H1 (cell line): ENCODE measurements around the gene MEX3B. TPM values are rescaled to one million over a fixed set of nuclear protein-coding genes. Genes with fewer than 3 reads are reported as not detected.
A peak's percentile ranks its signal among the peaks of the same experiment; 100 is the strongest.
"Not testable (repeated sequence)": the region's sequence is repeated elsewhere in the genome, so short reads cannot be mapped to it uniquely, and the experiment has no call there.

Source experiments
- CTCF ChIA-PET: fragments of 300-600 bp; sonication (Branson Sonifier 250); formaldehyde crosslinking; loops from one replicate; lab custom pipeline; 2021; ENCODE audit not compliant: partially characterized antibody; lab: Charles Lee
- POLR2A ChIA-PET: fragments of 300-600 bp; sonication (Branson Sonifier 250); formaldehyde crosslinking; loops from one replicate; lab custom pipeline; 2021; ENCODE audit warnings: inconsistent platforms; ENCODE audit not compliant: partially characterized antibody; lab: Charles Lee
- DNase-seq, 2 experiments: peaks; one replicate each; pipeline versions ENCODE4 v3.0.0 to v3.0.0-alpha.2; 2010 to 2022; ENCODE audit warnings: low spot score in 2 of 2, low read depth in 1 of 2, mixed read lengths in 1 of 2
- FAIRE-seq: peaks from 2 replicates; lab custom pipeline; 2011; peaks lifted over from hg19 to GRCh38; lab: Jason Lieb, UNC
- H2AFZ ChIP-seq: 2 replicates; pipeline ENCODE4 v1.8.1; 2012; ENCODE audit warnings: low read length, inconsistent platforms
- H2AK5ac ChIP-seq: 2 replicates; pipeline ENCODE4 v1.6.1; 2013; ENCODE audit warnings: low read depth, low read length
- H2BK120ac ChIP-seq: replicated peaks from 2 replicates; pipeline ENCODE3; 2013; ENCODE audit warnings: low read depth, low read length, inconsistent platforms
- H2BK12ac ChIP-seq: 2 replicates; pipeline ENCODE4 v1.6.1; 2013; ENCODE audit warnings: low read depth, low read length
- H2BK15ac ChIP-seq: 2 replicates; pipeline ENCODE4 v1.6.1; 2013; ENCODE audit warnings: low read length
- H2BK20ac ChIP-seq: 2 replicates; pipeline ENCODE4 v1.6.1; 2013; ENCODE audit warnings: low read length
- H2BK5ac ChIP-seq: 2 replicates; pipeline ENCODE4 v1.6.1; 2013; ENCODE audit warnings: low read depth, low read length
- H3K14ac ChIP-seq: 2 replicates; pipeline ENCODE4 v1.6.1; 2013; ENCODE audit warnings: inconsistent platforms; ENCODE audit not compliant: insufficient read length
- H3K18ac ChIP-seq: 2 replicates; pipeline ENCODE4 v1.6.1; 2013; ENCODE audit warnings: low read length; ENCODE audit errors: extremely low read depth
- H3K23ac ChIP-seq: 2 replicates; pipeline ENCODE4 v1.6.1; 2013; ENCODE audit warnings: inconsistent platforms; ENCODE audit not compliant: insufficient read length
- H3K23me2 ChIP-seq: 2 replicates; pipeline ENCODE4 v1.6.1; 2013; ENCODE audit warnings: low read depth, low read length
- H3K27ac ChIP-seq: 2 replicates; pipeline ENCODE4 v1.6.1; 2011; ENCODE audit warnings: low read depth, low read length, inconsistent platforms
- H3K27me3 ChIP-seq, 4 experiments: replicated peaks in 1 of 4; 1 replicate in 1 of 4; 2 replicates in 3 of 4; pipeline versions ENCODE4 v1.6.1 to v1.8.1; 2011 to 2013; ENCODE audit warnings: low read length in 3 of 4, mild to moderate bottlenecking in 3 of 4, inconsistent platforms in 2 of 4, mixed read lengths in 2 of 4, moderate library complexity in 1 of 4; ENCODE audit not compliant: control insufficient read depth in 3 of 4, insufficient read depth in 3 of 4; ENCODE audit errors: extremely low read depth in 1 of 4
- H3K36me3 ChIP-seq, 4 experiments: 2 replicates each; pipeline versions ENCODE4 v1.6.1 to v1.8.1; 2011 to 2013; ENCODE audit warnings: mild to moderate bottlenecking in 4 of 4, low read length in 3 of 4, moderate library complexity in 2 of 4, control low read depth in 1 of 4, inconsistent platforms in 1 of 4; ENCODE audit not compliant: insufficient read depth in 4 of 4, control insufficient read depth in 2 of 4
- H3K4ac ChIP-seq: replicated peaks from 2 replicates; pipeline ENCODE3; 2013; ENCODE audit warnings: low read length, low read depth, mixed read lengths, inconsistent platforms; ENCODE audit not compliant: insufficient read length
- H3K4me1 ChIP-seq, 4 experiments: replicated peaks in 1 of 4; 1 replicate in 1 of 4; 2 replicates in 3 of 4; pipeline versions ENCODE4 v1.6.1 to v1.8.1; 2011 to 2013; ENCODE audit warnings: low read length in 3 of 4, inconsistent platforms in 2 of 4, mixed read lengths in 1 of 4; ENCODE audit not compliant: insufficient read depth in 4 of 4, control insufficient read depth in 3 of 4
- H3K4me2 ChIP-seq, 2 experiments: 2 replicates each; pipeline versions ENCODE4 v1.6.1 to v1.8.1; 2011 to 2013; ENCODE audit warnings: low read depth in 2 of 2, low read length in 2 of 2, control low read depth in 1 of 2, inconsistent platforms in 1 of 2, mild to moderate bottlenecking in 1 of 2; ENCODE audit not compliant: insufficient read depth in 1 of 2
- H3K4me3 ChIP-seq, 4 experiments: fragments of 200-600, 300-600 bp in 1 of 4; sonication (generic), shearing (Covaris generic), sonication (Bioruptor Twin) in 1 of 4; 2 replicates each; pipeline versions ENCODE4 v1.5.1 to v1.8.1; 2011 to 2016; ENCODE audit warnings: low read length in 4 of 4, low read depth in 3 of 4, control low read depth in 2 of 4, inconsistent platforms in 2 of 4, mild to moderate bottlenecking in 2 of 4, mixed read lengths in 1 of 4, moderate library complexity in 1 of 4; ENCODE audit not compliant: insufficient read depth in 2 of 4; ENCODE audit errors: extremely low read depth in 1 of 4
- H3K56ac ChIP-seq: replicated peaks from 2 replicates; pipeline ENCODE3; 2013; ENCODE audit warnings: low read depth, mild to moderate bottlenecking, mixed read lengths, low read length, inconsistent platforms; ENCODE audit not compliant: insufficient read length
- H3K79me1 ChIP-seq: 2 replicates; pipeline ENCODE4 v1.6.1; 2013; ENCODE audit warnings: low read depth, low read length, control low read depth
- H3K79me2 ChIP-seq, 2 experiments: 2 replicates each; pipeline versions ENCODE4 v1.6.1 to v1.8.1; 2012 to 2013; ENCODE audit warnings: low read length in 2 of 2, mild to moderate bottlenecking in 2 of 2, inconsistent platforms in 1 of 2; ENCODE audit not compliant: insufficient read depth in 2 of 2, control insufficient read depth in 1 of 2
- H3K9ac ChIP-seq, 4 experiments: replicated peaks in 1 of 4; 1 replicate in 1 of 4; 2 replicates in 3 of 4; pipeline versions ENCODE4 v1.6.1 to v1.8.1; 2011 to 2013; ENCODE audit warnings: low read depth in 3 of 4, low read length in 3 of 4, control low read depth in 2 of 4, mild to moderate bottlenecking in 2 of 4, moderate library complexity in 2 of 4, inconsistent platforms in 1 of 4; ENCODE audit errors: extremely low read depth in 1 of 4
- H3K9me3 ChIP-seq, 2 experiments: 2 replicates each; pipeline versions ENCODE4 v1.6.1 to v1.8.1; 2012 to 2013; ENCODE audit warnings: mild to moderate bottlenecking in 2 of 2, moderate library complexity in 2 of 2, control low read depth in 1 of 2, inconsistent platforms in 1 of 2, low read depth in 1 of 2, low read length in 1 of 2, mixed read lengths in 1 of 2; ENCODE audit not compliant: insufficient read depth in 2 of 2
- H4K20me1 ChIP-seq, 2 experiments: replicated peaks in 1 of 2; 2 replicates each; pipeline versions ENCODE3 to v1.8.1; 2011 to 2013; ENCODE audit warnings: inconsistent platforms in 2 of 2, low read length in 2 of 2, mild to moderate bottlenecking in 1 of 2; ENCODE audit not compliant: insufficient read depth in 2 of 2, control insufficient read depth in 1 of 2
- H4K5ac ChIP-seq: 2 replicates; pipeline ENCODE4 v1.6.1; 2013; ENCODE audit warnings: low read length, low read depth, mixed read lengths, inconsistent platforms; ENCODE audit not compliant: insufficient read length
- H4K8ac ChIP-seq: 2 replicates; pipeline ENCODE4 v1.8.0; 2013; ENCODE audit warnings: mild to moderate bottlenecking, moderate library complexity, low read length, inconsistent platforms; ENCODE audit not compliant: insufficient read depth; ENCODE audit errors: extremely low read depth
- H4K91ac ChIP-seq: replicated peaks from 2 replicates; pipeline ENCODE3; 2013; ENCODE audit warnings: low read length, mixed read lengths, inconsistent platforms; ENCODE audit not compliant: insufficient read length
- WGBS, 2 experiments: shearing (Covaris generic) in 1 of 2; methylation state at CpG; one replicate each; pipeline versions ENCODE4 v1.1.6 to v1.1.7; 2013 to 2015; ENCODE audit warnings: low lambda C conversion rate in 2 of 2, mixed read lengths in 2 of 2, inconsistent platforms in 1 of 2, low coverage in 1 of 2, missing lambda C conversion rate in 1 of 2; ENCODE audit not compliant: insufficient replicate concordance in 2 of 2, insufficient coverage in 1 of 2, insufficient read length in 1 of 2; ENCODE audit errors: extremely low coverage in 1 of 2, missing lambda C conversion rate in 1 of 2; 5-methylcytosine and 5-hydroxymethylcytosine counted together
- polyA plus RNA-seq, 7 experiments: library from polyadenylated mRNA; depleted of rRNA in 3 of 7; stranded (reverse) in 5 of 7; unstranded in 2 of 7; fragments of >200 nt in 5 of 7; fragments of 200-250 nt in 2 of 7; gene quantifications; 1 replicate in 5 of 7; 2 replicates in 1 of 7; 4 replicates in 1 of 7; pipeline versions ENCODE4 v1.2.1 to v1.2.3, GENCODE V29; 2011 to 2013; ENCODE audit warnings: missing spikeins in 2 of 7, mixed read lengths in 2 of 7
- total RNA-seq: library from RNA; stranded (reverse); fragmentation: NEBNext Ultra II Directional; extraction: Animal tissue kit (Norgen Biotek cat#: 25700); gene quantifications from 2 replicates; pipeline ENCODE4 v1.2.1, GENCODE V29; 2021

The MEX3B gene
- total and polyA plus RNA-seq, 2 of the 8 experiments (the other 6 are each of a cell fraction or from before 2014, with no cell fraction given), result 8.0 to 15.9 TPM

DNA sequence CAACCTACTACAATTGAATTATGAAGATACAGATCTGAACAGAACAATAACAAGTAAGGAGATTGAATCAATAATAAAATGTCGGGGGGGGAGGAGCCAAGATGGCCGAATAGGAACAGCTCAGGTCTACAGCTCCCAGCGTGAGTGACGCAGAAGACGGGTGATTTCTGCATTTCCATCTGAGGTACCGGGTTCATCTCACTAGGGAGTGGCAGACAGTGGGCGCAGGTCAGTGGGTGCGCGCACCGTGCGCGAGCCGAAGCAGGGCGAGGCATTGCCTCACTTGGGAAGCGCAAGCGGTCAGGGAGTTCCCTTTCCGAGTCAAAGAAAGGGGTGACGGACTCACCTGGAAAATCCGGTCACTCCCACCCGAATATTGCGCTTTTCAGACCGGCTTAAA, 50.7 kb downstream of the MEX3B start:
- not testable (repeated sequence) for H2BK20ac ChIP-seq, H3K23ac ChIP-seq, H2BK5ac ChIP-seq, H3K14ac ChIP-seq, H3K9me3 ChIP-seq, H3K4ac ChIP-seq, H3K23me2 ChIP-seq, H2BK120ac ChIP-seq, H3K18ac ChIP-seq, H4K8ac ChIP-seq, H3K79me1 ChIP-seq, H2BK15ac ChIP-seq, H2BK12ac ChIP-seq, FAIRE-seq, H2AK5ac ChIP-seq, H4K20me1 ChIP-seq, H3K56ac ChIP-seq, H4K5ac ChIP-seq, H4K91ac ChIP-seq, H2AFZ ChIP-seq, H3K36me3 ChIP-seq, H3K4me1 ChIP-seq, H3K27me3 ChIP-seq
- H3K9ac ChIP-seq, result peak overlapping the region in 3 of 4 experiments; percentile 62 to 78 (median 76); a peak in 6 of 7 replicates
- ChIA-PET POLR2A (interaction anchor here (0.7 to 1.1 kb wide), 2 partner anchors 51 to 585 kb away, joined by 3 to 6 read pairs; partner anchors contain the start of gene MEX3B), CTCF (interaction anchor here (1.4 kb wide), 1 partner anchor 113 kb away, joined by 4 read pairs; no protein-coding TSS in a partner anchor)
- H3K79me2 ChIP-seq, result peaks cover 0 to 22% of the 10 kb centered on the region in 2 experiments; a peak in 2 of 4 replicates
- H3K4me2 ChIP-seq, result peak overlapping the region; percentile 52 to 53; a peak in 3 of 4 replicates
- 32% methylated on average over 22 of the region's 22 CpGs; no CpG with 5 or more reads in 1 of the 2 experiments for WGBS, 2 experiments
- peak in 1 of 2 experiments; percentile 81 for DNase-seq
- peak overlapping the region; percentile 67; the same call in 1 of the 2 replicates for H3K27ac ChIP-seq
- peak overlapping the region; percentile 30 to 70 (median 36) for H3K4me3 ChIP-seq
